ENCODE data around the gene SOX8.

- TF ChIP-seq SUZ12 (IDR thresholded peaks at IDR 0.05), result no peak
- TF ChIP-seq FOXA1 (IDR thresholded peaks at IDR 0.05), result no peak
- TF ChIP-seq, protein P1, sequence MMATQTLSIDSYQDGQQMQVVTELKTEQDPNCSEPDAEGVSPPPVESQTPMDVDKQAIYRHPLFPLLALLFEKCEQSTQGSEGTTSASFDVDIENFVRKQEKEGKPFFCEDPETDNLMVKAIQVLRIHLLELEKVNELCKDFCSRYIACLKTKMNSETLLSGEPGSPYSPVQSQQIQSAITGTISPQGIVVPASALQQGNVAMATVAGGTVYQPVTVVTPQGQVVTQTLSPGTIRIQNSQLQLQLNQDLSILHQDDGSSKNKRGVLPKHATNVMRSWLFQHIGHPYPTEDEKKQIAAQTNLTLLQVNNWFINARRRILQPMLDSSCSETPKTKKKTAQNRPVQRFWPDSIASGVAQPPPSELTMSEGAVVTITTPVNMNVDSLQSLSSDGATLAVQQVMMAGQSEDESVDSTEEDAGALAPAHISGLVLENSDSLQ (IDR thresholded peaks at IDR 0.05), result no peak
- no peak for TF ChIP-seq ZNF384 (IDR thresholded peaks at IDR 0.05)
- no peak for TF ChIP-seq SP1 (IDR thresholded peaks at IDR 0.05)
- TF ChIP-seq TARDBP (IDR thresholded peaks at IDR 0.05), result no peak
- no peak for TF ChIP-seq NFRKB (IDR thresholded peaks at IDR 0.05)
These were observed 44.6 kb downstream of the SOX8 start for GRCh38 chr16:1026057-1026783.
